NCI-H2227 treated with DMSO at 0.1 percent for 48 hours (cell line): Measurements from ENCODE around the gene NDST1.

Experiments
- DNase-seq: peaks from one replicate; lab custom pipeline; 2025; lab: John Stamatoyannopoulos, UW

NDST1 gene

GRCh38 chr5:150588596-150588890 lies 80.6 kb downstream of the NDST1 start:
- no peak for DNase-seq

GRCh38 chr5:150589862-150590601 lies 82.1 kb downstream of the NDST1 start:
- DNase-seq: no peak

- DNase-seq: no peak
Measured at GRCh38 chr5:150590979-150591695, 83.2 kb downstream of the NDST1 start.

GRCh38 chr5:150593593-150593992 lies 85.7 kb downstream of the NDST1 start:
- no peak for DNase-seq

GRCh38 chr5:150593996-150594395 lies 86.1 kb downstream of the NDST1 start:
- DNase-seq: no peak

- no peak for DNase-seq
Measured at GRCh38 chr5:150595466-150596031, 87.6 kb downstream of the NDST1 start.

GRCh38 chr5:150596313-150596712 lies 88.4 kb downstream of the NDST1 start:
- DNase-seq: no peak

GRCh38 chr5:150596826-150597225 lies 88.9 kb downstream of the NDST1 start:
- DNase-seq: no peak

GRCh38 chr5:150598006-150598405 lies 90.1 kb downstream of the NDST1 start:
- no peak for DNase-seq

GRCh38 chr5:150598821-150599273 lies 90.9 kb downstream of the NDST1 start:
- no peak for DNase-seq

- no peak for DNase-seq
Measured at GRCh38 chr5:150599281-150599680, 91.3 kb downstream of the NDST1 start.

- no peak for DNase-seq
Measured at GRCh38 chr5:150599917-150600511, 92.1 kb downstream of the NDST1 start.

- no peak for DNase-seq
Measured at GRCh38 chr5:150600616-150601490, 92.9 kb downstream of the NDST1 start.

GRCh38 chr5:150601491-150602345 lies 93.8 kb downstream of the NDST1 start:
- no peak for DNase-seq

- no peak for DNase-seq
Measured at GRCh38 chr5:150603052-150603451, 95.1 kb downstream of the NDST1 start.

GRCh38 chr5:150603491-150603890 lies 95.6 kb downstream of the NDST1 start:
- DNase-seq: no peak

- no peak for DNase-seq
Measured at GRCh38 chr5:150604010-150604409, 96.1 kb downstream of the NDST1 start.

- no peak for DNase-seq
Measured at GRCh38 chr5:150604894-150605440, 97.0 kb downstream of the NDST1 start.

- DNase-seq: no peak
Measured at GRCh38 chr5:150605546-150605945, 97.6 kb downstream of the NDST1 start.

- DNase-seq: no peak
Measured at GRCh38 chr5:150606476-150606875, 98.5 kb downstream of the NDST1 start.

- DNase-seq: no peak
Measured at GRCh38 chr5:150607105-150607504, 99.2 kb downstream of the NDST1 start.
